ENCODE measurements around the gene C10orf90. TPM values are rescaled to one million over a fixed set of nuclear protein-coding genes. Genes with fewer than 3 reads are reported as not detected.

C10orf90 gene
- total RNA-seq, 1 donor from 2014 or later, result not detected

DNA sequence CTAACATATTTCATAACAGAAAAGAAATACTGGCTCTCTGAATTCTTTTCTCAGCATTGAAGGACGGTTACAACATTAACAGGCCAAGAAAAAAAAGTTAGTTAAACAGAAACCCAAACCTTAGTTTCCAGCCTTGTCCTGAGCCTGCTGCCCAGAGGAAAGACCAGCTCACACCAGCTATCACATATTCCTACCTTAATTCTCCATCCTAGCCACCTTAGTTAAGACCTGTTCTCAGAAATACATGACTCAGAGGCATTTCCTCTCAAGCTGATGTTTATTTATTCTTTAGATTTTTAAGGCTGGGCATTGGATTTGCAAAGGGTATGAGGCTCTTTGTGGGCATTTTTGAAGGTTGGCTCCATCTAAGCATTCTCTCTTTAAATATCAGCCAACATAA, 247.9 kb downstream of the C10orf90 start:
- intact Hi-C loops (cut with DNase I), result no loop called here
- Histone ChIP-seq H3K9me3 (peaks cover 9% of the 10 kb centered on the region), H3K4me1 (no peaks in the 10 kb centered on the region), H3K27ac (no peak overlapping the region), H3K27me3 (no peaks in the 10 kb centered on the region), H3K36me3 (no peaks in the 10 kb centered on the region), H3K4me3 (no peak overlapping the region)
- TF ChIP-seq, protein P1, sequence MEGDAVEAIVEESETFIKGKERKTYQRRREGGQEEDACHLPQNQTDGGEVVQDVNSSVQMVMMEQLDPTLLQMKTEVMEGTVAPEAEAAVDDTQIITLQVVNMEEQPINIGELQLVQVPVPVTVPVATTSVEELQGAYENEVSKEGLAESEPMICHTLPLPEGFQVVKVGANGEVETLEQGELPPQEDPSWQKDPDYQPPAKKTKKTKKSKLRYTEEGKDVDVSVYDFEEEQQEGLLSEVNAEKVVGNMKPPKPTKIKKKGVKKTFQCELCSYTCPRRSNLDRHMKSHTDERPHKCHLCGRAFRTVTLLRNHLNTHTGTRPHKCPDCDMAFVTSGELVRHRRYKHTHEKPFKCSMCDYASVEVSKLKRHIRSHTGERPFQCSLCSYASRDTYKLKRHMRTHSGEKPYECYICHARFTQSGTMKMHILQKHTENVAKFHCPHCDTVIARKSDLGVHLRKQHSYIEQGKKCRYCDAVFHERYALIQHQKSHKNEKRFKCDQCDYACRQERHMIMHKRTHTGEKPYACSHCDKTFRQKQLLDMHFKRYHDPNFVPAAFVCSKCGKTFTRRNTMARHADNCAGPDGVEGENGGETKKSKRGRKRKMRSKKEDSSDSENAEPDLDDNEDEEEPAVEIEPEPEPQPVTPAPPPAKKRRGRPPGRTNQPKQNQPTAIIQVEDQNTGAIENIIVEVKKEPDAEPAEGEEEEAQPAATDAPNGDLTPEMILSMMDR (IDR thresholded peaks at IDR 0.05), result no peak
- DNase-seq (no peak), ATAC-seq (no peak)

DNA sequence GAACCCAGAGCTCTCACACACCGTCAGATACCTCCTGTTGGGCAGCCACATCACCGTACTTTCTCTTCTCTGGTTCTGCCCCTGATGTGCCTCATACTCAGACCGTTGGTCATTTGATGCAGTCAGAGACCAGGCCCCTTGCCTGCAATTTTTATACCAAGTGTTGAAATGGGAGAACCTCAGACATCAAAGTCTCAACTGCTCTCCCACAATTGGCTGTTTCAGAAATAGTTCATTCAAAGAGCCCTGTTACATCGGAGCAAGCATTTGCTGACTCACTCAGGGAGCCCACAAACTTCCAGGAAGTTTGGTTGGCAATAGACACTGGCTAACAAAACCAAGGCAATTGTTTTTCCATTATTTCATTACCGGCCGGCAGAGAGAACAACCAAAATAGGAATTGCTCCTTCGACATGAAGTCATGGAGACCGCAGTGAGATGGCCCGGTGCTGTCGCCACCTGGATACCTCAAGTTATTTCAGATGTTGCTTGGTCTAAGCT, 248.7 kb downstream of the C10orf90 start:
- no peak for ATAC-seq
- Histone ChIP-seq H3K4me3 (no peak overlapping the region), H3K27me3 (no peaks in the 10 kb centered on the region), H3K4me1 (no peaks in the 10 kb centered on the region), H3K36me3 (no peaks in the 10 kb centered on the region), H3K27ac (no peak overlapping the region), H3K9me3 (peaks cover 9% of the 10 kb centered on the region)
- intact Hi-C loops (cut with DNase I), result no loop called here
- no peak for DNase-seq
- TF ChIP-seq, protein P1 (IDR thresholded peaks at IDR 0.05), result no peak

DNA sequence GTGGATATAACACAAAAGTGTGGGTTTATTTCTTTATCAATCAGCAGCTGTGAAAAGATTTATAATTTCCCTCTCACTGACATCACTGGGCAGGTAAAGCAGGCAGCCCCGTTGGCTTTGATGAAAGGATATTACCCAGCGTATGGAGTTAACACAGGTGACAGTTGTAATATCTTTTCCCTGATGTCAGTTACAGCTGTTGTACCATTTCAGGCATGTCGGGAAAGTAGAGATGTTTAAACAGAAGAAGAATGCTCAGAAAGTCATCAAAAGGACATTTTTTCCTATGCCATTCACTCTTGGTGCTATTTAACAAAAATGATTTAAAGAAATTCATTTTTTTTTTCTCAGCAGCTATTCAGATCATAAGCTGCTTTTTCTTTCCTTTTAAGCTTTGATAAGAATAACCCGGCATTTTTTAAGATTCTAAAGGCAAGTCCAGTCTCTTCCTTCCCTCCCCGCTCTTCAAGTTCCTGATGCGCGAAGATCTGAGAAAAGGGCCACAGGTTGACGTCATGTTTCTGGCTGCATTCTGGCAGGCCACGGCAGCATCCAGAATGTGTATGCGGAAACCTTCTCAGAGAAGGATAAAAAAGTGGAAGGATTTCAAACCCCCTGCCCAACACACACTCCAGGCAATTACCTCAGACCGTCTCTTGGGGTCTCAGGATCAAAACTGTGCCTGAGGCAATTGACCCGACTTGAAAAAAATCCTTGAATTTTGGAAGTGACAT, 249.8 kb downstream of the C10orf90 start:
- Histone ChIP-seq H3K9me3 (peaks cover 9% of the 10 kb centered on the region), H3K27ac (no peak overlapping the region), H3K4me1 (no peaks in the 10 kb centered on the region), H3K4me3 (no peak overlapping the region), H3K27me3 (no peaks in the 10 kb centered on the region), H3K36me3 (no peaks in the 10 kb centered on the region)
- TF ChIP-seq, protein P1 (IDR thresholded peaks at IDR 0.05), result no peak
- intact Hi-C loops (cut with DNase I), result no loop called here
- DNase-seq (no peak), ATAC-seq (no peak)

DNA sequence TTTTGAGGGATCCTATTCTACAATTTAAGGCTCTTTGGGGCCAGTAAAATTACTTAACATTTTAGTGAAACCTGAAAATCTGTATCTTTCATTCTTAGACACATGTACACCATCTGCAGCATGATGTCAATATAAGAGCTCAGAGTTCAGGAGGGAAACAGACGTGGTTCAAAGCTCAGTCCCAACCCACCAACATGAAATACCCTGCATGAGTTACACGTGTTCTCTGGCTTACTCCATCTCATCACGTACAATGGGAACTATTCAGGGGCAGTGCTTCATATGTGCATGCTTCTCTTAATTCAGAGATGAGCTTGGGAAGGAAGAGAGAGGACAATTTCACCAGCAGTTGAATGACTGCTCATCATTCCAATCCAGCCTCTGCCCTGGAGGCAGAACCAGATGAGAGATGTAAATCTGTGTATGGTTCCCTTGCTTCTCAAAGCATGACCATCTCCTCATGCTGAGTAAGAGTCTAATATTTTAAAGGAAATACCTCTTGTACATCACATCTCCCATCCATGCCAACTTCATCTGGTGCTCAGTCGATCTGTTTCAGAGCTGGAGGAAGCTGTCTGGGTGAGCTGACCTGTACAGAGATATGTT, 253.2 kb downstream of the C10orf90 start:
- Histone ChIP-seq H3K9me3 (no peaks in the 10 kb centered on the region), H3K4me3 (no peak overlapping the region), H3K27ac (no peak overlapping the region), H3K27me3 (no peaks in the 10 kb centered on the region), H3K4me1 (no peaks in the 10 kb centered on the region), H3K36me3 (no peaks in the 10 kb centered on the region)
- ATAC-seq (no peak), DNase-seq (no peak)
- intact Hi-C loops (cut with DNase I), result no loop called here
- TF ChIP-seq, protein P1 (IDR thresholded peaks at IDR 0.05), result no peak

DNA sequence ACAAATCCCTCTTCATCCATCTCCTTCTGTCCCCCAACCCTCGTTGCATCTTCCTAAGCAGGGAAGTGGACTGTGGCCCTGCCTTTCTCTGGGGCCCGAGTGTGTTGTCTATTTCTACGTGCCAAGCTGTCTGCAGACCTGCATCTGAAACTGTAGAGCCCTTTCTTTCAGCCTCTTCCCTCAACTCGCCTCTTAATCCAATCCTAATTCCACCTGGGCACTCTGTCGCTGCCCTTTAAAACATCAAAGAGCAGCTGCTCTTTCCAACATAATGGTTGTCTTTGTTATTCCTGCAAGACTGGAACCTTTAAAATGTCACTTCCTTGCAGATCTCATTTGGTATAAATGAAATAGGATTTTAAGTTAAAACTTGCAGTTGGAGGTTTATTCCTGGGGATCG, 260.7 kb downstream of the C10orf90 start:
- H3K9me3 ChIP-seq, result no peaks in the 10 kb centered on the region
- H3K4me3 ChIP-seq, result no peak overlapping the region
- no peak overlapping the region for H3K27ac ChIP-seq
- H3K4me1 ChIP-seq, result no peaks in the 10 kb centered on the region
- DNase-seq (no peak), ATAC-seq (no peak)
- TF ChIP-seq, protein P1 (IDR thresholded peaks at IDR 0.05), result no peak
- no peaks in the 10 kb centered on the region for H3K36me3 ChIP-seq
- intact Hi-C loops (cut with DNase I), result no loop called here
- peaks cover 4% of the 10 kb centered on the region for H3K27me3 ChIP-seq
